HG03196 (cell line): ENCODE results near the gene USP3.
"Not testable (repeated sequence)": the region's sequence is repeated elsewhere in the genome, so short reads cannot be mapped to it uniquely, and the experiment has no call there.

Source experiments
- ATAC-seq: cut with Tn5 transposase; IDR thresholded peaks from one replicate; pipeline ENCODE4 v1.9.1; 2021; ENCODE audit not compliant: unreplicated experiment

Gene USP3

GRCh38 chr15:63476229-63476632 lies 28.2 kb upstream of the USP3 start:
- no peak for ATAC-seq

- no peak for ATAC-seq
These were observed 26.1 kb upstream of the USP3 start for GRCh38 chr15:63478243-63478642.

DNA sequence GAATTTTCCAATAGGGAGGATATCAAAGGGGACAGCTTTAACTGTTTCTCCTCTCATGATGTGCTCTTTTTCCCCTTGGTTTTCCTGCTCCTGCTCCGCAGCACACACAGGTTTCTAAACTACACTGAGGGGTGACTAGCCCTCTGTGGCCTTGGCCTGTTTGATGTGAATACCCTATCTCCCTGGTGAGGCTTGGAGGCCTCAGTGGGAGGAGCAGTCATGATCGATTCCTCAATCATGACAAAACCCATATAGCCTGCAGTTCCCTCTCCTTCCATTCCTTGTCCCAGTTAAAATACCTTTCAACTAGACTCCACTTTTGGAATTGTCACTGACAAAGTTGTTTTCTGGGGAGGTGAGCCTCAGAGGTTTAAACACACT lies 24.0 kb upstream of the USP3 start:
- ATAC-seq: no peak

DNA sequence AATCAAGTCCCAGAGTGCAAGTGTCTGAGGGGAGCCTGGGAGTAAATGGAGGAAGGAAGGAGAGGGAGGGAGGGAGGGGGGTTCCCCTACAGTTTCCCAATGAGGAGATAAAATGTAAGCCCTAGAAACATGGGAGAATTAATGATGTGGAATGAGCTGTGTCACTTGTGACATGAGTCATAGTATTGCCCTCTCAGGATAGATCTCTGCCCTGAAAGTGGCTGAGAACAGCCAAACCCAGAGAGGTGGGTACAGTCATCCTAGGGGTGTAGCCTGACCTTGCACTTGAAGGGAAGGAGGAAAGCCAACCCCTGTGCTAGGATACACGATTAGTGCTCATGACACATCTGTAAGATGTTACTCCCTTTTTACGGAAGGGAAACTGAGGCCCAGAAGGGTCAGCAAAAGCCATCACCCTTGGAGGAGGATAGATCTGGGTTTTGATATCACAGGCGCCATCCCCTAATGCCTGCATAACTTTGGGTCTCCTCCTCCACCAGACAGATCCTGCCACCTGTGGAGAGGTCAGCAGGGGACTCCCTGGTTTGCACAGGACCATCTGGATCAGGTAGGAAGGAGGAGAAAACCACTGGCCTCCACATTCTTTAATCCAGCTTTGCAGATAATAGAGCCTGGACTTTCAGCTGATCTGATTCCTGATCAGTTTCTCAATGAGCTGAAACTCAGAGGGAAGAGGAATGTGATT lies 23.1 kb upstream of the USP3 start:
- no peak for ATAC-seq

- ATAC-seq: no peak
These were observed 21.5 kb upstream of the USP3 start for GRCh38 chr15:63482874-63483323.

- no peak for ATAC-seq
These were observed 20.6 kb upstream of the USP3 start for GRCh38 chr15:63483521-63484371.

DNA sequence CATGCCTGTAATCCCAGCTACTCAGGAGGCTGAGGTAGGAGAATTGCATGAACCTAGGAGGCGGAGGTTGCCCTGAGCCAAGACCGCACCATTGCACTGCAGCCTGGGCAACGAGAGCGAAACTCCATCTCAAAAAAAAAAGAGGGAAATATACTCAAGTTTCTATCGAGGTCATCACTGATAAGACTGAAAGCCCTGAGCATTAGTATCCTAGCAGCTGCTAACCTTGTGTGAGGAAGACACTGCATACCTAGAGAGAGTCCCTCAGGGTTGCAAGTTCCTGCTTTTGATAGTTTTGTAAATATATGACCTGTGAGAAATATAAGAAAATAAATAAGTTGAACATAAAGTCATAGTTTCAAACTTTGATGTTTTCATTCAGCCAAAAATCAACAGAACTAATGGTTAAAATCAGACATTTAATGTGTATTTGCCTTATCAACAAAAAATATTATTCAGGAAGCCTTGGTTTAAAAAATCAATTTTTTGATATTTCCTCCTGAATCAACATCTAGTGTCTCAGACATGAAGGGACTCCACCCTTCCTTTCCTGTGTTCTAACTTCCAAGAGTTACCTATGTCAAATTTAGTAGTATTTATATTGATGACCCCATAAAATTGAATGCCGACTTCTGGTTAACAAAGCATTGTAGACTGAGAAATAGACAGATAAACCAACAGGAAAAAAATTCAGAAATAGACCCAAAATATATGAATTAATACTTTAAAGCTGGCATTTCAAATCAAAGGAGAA lies 19.8 kb upstream of the USP3 start:
- no peak for ATAC-seq

DNA sequence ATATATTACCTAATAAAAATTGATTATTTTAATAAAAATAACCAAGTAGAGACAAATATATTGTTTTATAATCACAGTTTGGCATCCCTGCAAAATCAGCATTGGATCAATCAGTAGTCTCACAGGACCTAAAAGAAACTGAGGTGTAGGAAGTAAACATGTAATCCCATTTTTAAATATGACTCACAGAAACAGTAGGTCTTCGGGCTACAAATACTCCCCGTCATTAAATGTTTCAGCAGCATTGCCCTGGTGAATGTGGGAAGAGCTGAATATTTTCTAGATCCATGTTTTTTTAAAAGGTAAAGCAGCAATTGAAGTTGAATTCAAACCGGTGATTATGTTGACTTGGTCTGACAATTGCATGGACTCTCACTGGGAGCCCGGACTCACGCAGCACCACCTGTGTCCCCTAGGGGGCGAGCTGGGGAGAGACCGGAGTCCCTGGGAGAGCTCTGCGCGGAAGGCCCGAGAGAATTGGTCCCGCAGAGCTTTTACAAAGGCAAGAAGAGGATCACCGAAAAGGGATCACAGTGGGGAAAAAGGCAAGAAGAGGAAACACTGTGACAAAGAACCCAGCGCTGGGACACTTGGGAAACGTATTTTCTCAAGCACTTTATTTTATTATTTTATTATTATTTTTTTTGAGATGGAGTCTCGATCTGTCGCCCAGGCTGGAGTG lies 17.2 kb upstream of the USP3 start:
- ATAC-seq: peak; percentile 42

DNA sequence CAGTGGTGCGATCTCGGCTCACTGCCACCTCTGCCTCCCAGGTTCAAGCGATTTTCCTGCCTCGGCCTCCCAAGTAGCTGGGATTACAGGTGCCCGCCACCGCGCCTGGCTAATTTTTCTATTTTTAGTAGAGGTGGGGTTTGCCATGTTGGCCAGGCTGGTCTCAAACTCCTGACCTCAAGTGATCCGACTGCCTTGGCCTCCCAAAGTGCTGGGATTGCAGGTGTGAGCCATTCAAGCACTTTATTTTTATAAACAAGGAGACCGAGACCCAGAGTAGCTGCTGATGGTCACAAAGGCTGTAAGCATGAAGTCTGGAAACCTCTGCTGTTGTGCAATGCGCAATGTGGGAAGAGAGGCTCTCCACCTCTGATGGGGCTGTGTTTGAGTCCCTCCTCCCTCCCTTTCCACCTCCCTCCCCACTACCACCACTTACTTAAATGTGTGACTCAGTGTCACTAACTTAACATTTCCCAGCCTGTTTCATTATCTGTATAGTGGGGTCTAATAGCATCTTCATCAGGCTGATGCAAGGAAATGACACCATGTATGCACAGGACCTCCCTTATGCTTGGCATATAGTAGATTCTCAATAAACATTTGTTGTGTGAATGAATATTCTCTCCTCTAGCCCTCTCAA lies 16.5 kb upstream of the USP3 start:
- not testable (repeated sequence) for ATAC-seq

GRCh38 chr15:63488398-63488960 lies 15.9 kb upstream of the USP3 start:
- no peak for ATAC-seq

- no peak for ATAC-seq
These were observed 15.0 kb upstream of the USP3 start for GRCh38 chr15:63489352-63489751.

GRCh38 chr15:63490345-63491034 lies 13.9 kb upstream of the USP3 start:
- ATAC-seq: no peak

- no peak for ATAC-seq
These were observed 13.1 kb upstream of the USP3 start for GRCh38 chr15:63491116-63491827.

DNA sequence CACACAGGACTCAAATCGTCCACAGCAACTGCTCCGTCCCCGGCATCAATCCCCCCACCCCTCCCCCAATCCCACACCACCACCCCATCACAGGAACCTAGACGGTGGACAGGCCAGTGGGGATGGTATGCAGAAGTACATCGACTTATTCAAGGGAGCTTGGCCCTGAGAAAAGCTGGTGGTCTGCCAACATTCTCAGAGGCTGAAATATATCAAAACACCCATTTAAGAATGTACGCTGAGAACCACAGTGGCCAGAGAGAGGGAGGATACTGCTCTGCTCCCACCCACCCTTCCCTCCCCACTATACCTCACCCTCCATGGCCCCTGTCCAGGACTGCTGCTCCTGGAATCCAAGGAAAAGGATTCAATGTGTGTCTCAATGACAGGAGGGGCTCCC lies 12.4 kb upstream of the USP3 start:
- ATAC-seq: no peak

DNA sequence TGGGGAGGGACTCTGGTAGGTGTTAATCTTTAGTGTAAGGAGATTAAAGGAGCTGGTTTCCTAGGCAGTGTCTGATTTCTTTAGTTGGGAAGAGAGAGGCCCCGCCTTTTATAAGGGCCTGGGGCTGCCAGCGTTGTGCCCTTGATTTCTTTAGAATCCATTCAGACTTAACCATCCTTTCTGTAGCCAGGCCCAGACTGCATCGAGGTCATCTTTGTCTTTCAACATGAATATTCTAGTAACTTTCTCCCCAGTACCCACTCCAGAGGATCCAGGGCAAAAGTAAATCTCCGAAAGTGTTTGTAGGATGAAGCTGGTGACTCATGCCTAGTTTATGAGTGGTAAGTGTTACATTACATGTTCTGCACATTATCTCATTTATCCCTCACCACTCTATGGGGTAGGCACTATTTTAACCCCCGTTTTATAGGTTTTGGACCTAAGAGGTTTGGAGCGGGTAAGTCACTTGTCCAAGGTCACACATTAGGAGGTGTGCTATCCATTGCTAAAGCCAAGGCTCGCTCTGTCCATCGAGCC lies 11.8 kb upstream of the USP3 start:
- ATAC-seq: no peak

DNA sequence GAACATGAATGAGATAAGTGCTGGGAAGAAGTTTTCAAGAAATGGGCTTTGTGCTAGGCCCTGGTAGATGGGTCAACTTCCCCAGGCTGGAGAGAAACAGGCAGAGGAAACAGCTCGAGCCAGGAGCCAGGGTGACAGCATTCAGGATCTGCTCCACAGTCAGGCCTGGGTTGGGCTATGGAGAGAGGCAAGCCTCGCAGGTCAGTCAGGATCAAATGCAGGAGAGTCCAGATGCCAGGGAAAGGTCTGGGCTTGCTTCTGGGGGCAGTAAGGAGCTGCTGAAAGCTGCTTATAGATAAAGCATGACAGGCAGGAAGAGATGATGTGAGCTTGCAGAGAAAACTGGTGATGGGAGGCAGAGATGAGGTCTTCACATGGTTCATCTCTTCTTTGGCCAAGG lies 11.0 kb upstream of the USP3 start:
- no peak for ATAC-seq

- ATAC-seq: no peak
These were observed 10.0 kb upstream of the USP3 start for GRCh38 chr15:63494408-63494807.

DNA sequence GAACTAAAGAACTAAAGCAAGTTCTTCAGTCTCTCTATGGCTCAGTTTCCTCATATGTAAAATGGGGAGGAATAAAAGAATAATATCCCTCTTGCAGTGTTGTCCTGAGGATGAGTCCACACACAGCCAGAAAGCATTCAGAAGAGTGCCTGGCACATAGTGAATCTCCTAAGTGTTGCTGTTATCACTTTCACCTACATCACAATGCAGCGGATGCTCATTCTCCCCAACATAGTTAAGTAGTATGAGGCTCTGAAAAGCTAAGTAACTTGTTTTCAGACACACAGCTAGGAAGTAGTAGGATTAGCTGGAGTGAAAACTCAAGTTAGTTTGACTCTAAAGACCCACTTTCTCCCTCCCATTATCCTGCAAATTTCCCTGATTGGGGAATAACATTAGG lies 9.1 kb upstream of the USP3 start:
- ATAC-seq: no peak
